K562 (cell line): ENCODE measurements around the gene CALR3. TPM values are rescaled to one million over a fixed set of nuclear protein-coding genes. Genes with fewer than 3 reads are reported as not detected.
"Not testable (repeated sequence)": the region's sequence is repeated elsewhere in the genome, so short reads cannot be mapped to it uniquely, and the experiment has no call there.

Experiments used
- ATAC-seq: fragments of 200-7000 bp; cut with Tn5 transposase; 3 replicates; pipeline ENCODE4 v1.9.1; 2020; ENCODE audit warnings: moderate library complexity
- BruUV-seq: library from RNA; stranded (reverse); fragments of 400-500 nt; replicated peaks from 2 replicates; lab custom pipeline; 2021; lab: Mats Ljungman, UMichigan
- CTCF ChIA-PET: fragments of 300-600 bp; formaldehyde crosslinking; extraction: SDS; loops from one replicate; lab custom pipeline; 2021; ENCODE audit warnings: low intra/inter-chr PET ratio; lab: Yijun Ruan, JAX
- POLR2A ChIA-PET: fragments of 300-600, 350-650 bp; sonication (Branson Sonifier 250); formaldehyde crosslinking; extraction: SDS; loops from one replicate; lab custom pipeline; 2021; ENCODE audit warnings: antibody characterized with exemption, inconsistent platforms; lab: Yijun Ruan, JAX
- DNase-seq, 4 experiments: peaks; one replicate each; pipeline versions ENCODE4 v3.0.0 to v3.0.0-alpha.2; 2011 to 2018; ENCODE audit warnings: low spot score in 3 of 4, mixed read lengths in 3 of 4; ENCODE audit errors: extremely low read depth in 1 of 4
- FAIRE-seq: peaks from 2 replicates; lab custom pipeline; 2011; peaks lifted over from hg19 to GRCh38; lab: Jason Lieb, UNC
- H2AFZ ChIP-seq: 2 replicates; pipeline ENCODE4 v1.6.0; 2011; ENCODE audit warnings: low read depth, low read length, control low read depth, inconsistent platforms
- H3K27ac ChIP-seq: fragments of 200-600 bp; 3 replicates; pipeline ENCODE4 v1.8.0; 2011; ENCODE audit warnings: low read depth, mild to moderate bottlenecking, control low read depth, inconsistent platforms, low read length, moderate library complexity, mixed read lengths; ENCODE audit errors: extremely low read depth
- H3K27me3 ChIP-seq, 2 experiments: fragments of 300-600 bp in 1 of 2; 2 replicates in 1 of 2; 3 replicates in 1 of 2; pipeline versions ENCODE4 v1.6.0 to v1.8.0; 2011; ENCODE audit warnings: inconsistent platforms in 2 of 2, low read length in 2 of 2, mild to moderate bottlenecking in 1 of 2, mixed read lengths in 1 of 2, moderate library complexity in 1 of 2; ENCODE audit not compliant: control insufficient read depth in 2 of 2, insufficient read depth in 2 of 2
- H3K36me3 ChIP-seq: fragments of 300-600 bp; 3 replicates; pipeline ENCODE4 v1.8.0; 2011; ENCODE audit warnings: mild to moderate bottlenecking, low read length, inconsistent platforms; ENCODE audit not compliant: control insufficient read depth, insufficient read depth
- H3K4me1 ChIP-seq, 2 experiments: fragments of 200-600 bp in 1 of 2; replicated peaks in 1 of 2; 2 replicates in 1 of 2; 3 replicates in 1 of 2; pipeline versions ENCODE4 v1.5.1 to v1.8.0; 2011; ENCODE audit warnings: inconsistent platforms in 2 of 2, low read length in 2 of 2, mild to moderate bottlenecking in 1 of 2, mixed read lengths in 1 of 2, moderate library complexity in 1 of 2; ENCODE audit not compliant: control insufficient read depth in 2 of 2, insufficient read depth in 2 of 2
- H3K4me2 ChIP-seq: 2 replicates; pipeline ENCODE4 v1.6.1; 2011; ENCODE audit warnings: low read length, control low read depth, inconsistent platforms, mixed read lengths; ENCODE audit not compliant: insufficient read depth
- H3K4me3 ChIP-seq: fragments of 200-600 bp; sonication (generic), shearing (Covaris generic); 2 replicates; pipeline ENCODE4 v1.5.1; 2016; ENCODE audit warnings: control low read depth, inconsistent platforms
- H3K79me2 ChIP-seq: fragments of 200-600 bp; 3 replicates; pipeline ENCODE4 v1.8.0; 2011; ENCODE audit warnings: low read length, inconsistent platforms; ENCODE audit not compliant: control insufficient read depth, insufficient read depth
- H3K9ac ChIP-seq, 2 experiments: 2 replicates each; pipeline versions ENCODE4 v1.6.0 to v1.6.1; 2011; ENCODE audit warnings: low read depth in 2 of 2, low read length in 2 of 2, control low read depth in 1 of 2, inconsistent platforms in 1 of 2, mild to moderate bottlenecking in 1 of 2, mixed read lengths in 1 of 2; ENCODE audit not compliant: insufficient read depth in 1 of 2
- H3K9me1 ChIP-seq: one replicate; pipeline ENCODE4 v1.6.0; 2011; ENCODE audit warnings: inconsistent platforms, mild to moderate bottlenecking, low read length, moderate library complexity; ENCODE audit not compliant: control insufficient read depth, insufficient read depth
- H3K9me3 ChIP-seq: replicated peaks from 2 replicates; pipeline ENCODE4 v1.5.1; 2011; ENCODE audit warnings: low read depth, low read length, inconsistent platforms; ENCODE audit not compliant: control insufficient read depth, insufficient read depth
- H4K20me1 ChIP-seq: replicated peaks from 2 replicates; pipeline ENCODE4 v1.6.1; 2011; ENCODE audit warnings: low read length, inconsistent platforms, mixed read lengths; ENCODE audit not compliant: control insufficient read depth, insufficient read depth
- CTBP1 ChIP-seq: fragments of 450-650 bp; IDR thresholded peaks from 2 replicates; pipeline ENCODE4 v1.6.1; 2016; ENCODE audit warnings: borderline replicate concordance
- GTF3C2 ChIP-seq: IDR thresholded peaks from 3 replicates; pipeline ENCODE4 v1.6.1; 2011; ENCODE audit warnings: borderline replicate concordance, mild to moderate bottlenecking, moderate library complexity; ENCODE audit not compliant: insufficient read length; ENCODE audit errors: extremely low read depth
- MCM2 ChIP-seq: fragments of 450-650 bp; IDR thresholded peaks from 2 replicates; pipeline ENCODE4 v1.6.1; 2017; ENCODE audit warnings: low read depth, mild to moderate bottlenecking
- SNIP1 ChIP-seq: fragments of 450-650 bp; IDR thresholded peaks from 2 replicates; pipeline ENCODE4 v1.7.1; 2017; ENCODE audit warnings: low read depth, mild to moderate bottlenecking
- ZNF655 ChIP-seq: fragments of 250-450 bp; sonication (Bioruptor Pico); IDR thresholded peaks from 2 replicates; pipeline ENCODE4 v1.5.0; 2021
- WGBS: fragments of 100-300 bp; shearing (Covaris generic); methylation state at CpG from one replicate; pipeline ENCODE4 v1.1.6; 2016; ENCODE audit warnings: low coverage, mixed read lengths; ENCODE audit not compliant: insufficient coverage; ENCODE audit errors: missing lambda C conversion rate; 5-methylcytosine and 5-hydroxymethylcytosine counted together
- in situ Hi-C: fragments of 300-500 bp; cut with MboI; formaldehyde crosslinking; loops from 4 replicates; pipeline ENCODE4 v1.15.0; 2018; ENCODE audit warnings: inconsistent platforms, mixed read lengths
- intact Hi-C: fragments of 100-400 bp; cut with micrococcal nuclease; formaldehyde crosslinking; loops from 2 replicates; pipeline ENCODE4 v1.14.2; 2022
- polyA plus RNA-seq, 8 experiments: library from polyadenylated mRNA; depleted of rRNA in 4 of 8; stranded (reverse) in 5 of 8; unstranded in 3 of 8; fragments of >200 nt; fragmentation: Nextera tagmentation in 2 of 8; fragmentation: Illumina TruSeq in 1 of 8; extraction: Ambion mirVana in 2 of 8; extraction: Trizol in 1 of 8; gene quantifications; 2 replicates each; pipeline versions ENCODE4 v1.2.1 to v1.2.3, GENCODE V29; 2011 to 2014; ENCODE audit warnings: inconsistent platforms in 1 of 8, missing spikeins in 1 of 8
- total RNA-seq, 7 experiments: library from RNA; depleted of rRNA in 6 of 7; stranded (reverse); fragments of >200 nt in 6 of 7; fragmentation: Illumina TruSeq in 2 of 7; extraction: Trizol in 2 of 7; gene quantifications; 2 replicates each; pipeline versions ENCODE4 v1.2.1 to v1.2.3, GENCODE V29; 2011 to 2021; ENCODE audit warnings: low replicate concordance in 1 of 7

Gene CALR3
- total and polyA plus RNA-seq, 9 of the 15 experiments (the other 6 are each of a cell fraction or from before 2014, with no cell fraction given), result 0.15 to 0.41 (median 0.22) TPM; not detected in 4

- TF ChIP-seq ZNF655 (CRISPR knock-in tag), result no peak
- TF ChIP-seq CTBP1, result no peak
- no peak for TF ChIP-seq MCM2
- TF ChIP-seq GTF3C2, result no peak
- TF ChIP-seq SNIP1, result no peak
These were observed 28.4 kb downstream of the CALR3 start (continued) for GRCh38 chr19:16467581-16467980.

- in situ Hi-C loops, H3K27ac ChIP-seq, DNase-seq, CTCF ChIA-PET, H3K4me2 ChIP-seq, H3K9me3 ChIP-seq, H3K9ac ChIP-seq, FAIRE-seq, BruUV-seq, intact Hi-C loops, H3K9me1 ChIP-seq, H3K4me3 ChIP-seq, H3K27me3 ChIP-seq, ATAC-seq, H2AFZ ChIP-seq: not testable (repeated sequence)
- POLR2A ChIA-PET, result interaction anchor here (1.0 kb wide), 1 partner anchor 11 kb away, joined by 3 read pairs; no protein-coding TSS in a partner anchor
- 89% methylated on average over 10 of the region's 12 CpGs for WGBS
- Histone ChIP-seq H3K36me3 (peaks cover 15% of the 10 kb centered on the region; the same call in 2 of the 3 replicates), H3K4me1 (peaks cover 26 to 38% of the 10 kb centered on the region in 2 experiments), H4K20me1 (peaks cover 54% of the 10 kb centered on the region), H3K79me2 (peaks cover 83% of the 10 kb centered on the region)
These were observed 29.1 kb downstream of the CALR3 start for GRCh38 chr19:16466802-16467427.
